Stimulated activated CD4-positive, alpha-beta T cell treated with anti-CD3 and anti-CD28 coated beads, Interleukin-12 subunit alpha, Interleukin-12 subunit beta, amount 100 ng/mL, for 4 hours (primary cell): ENCODE data around the gene WWC1.
"Not testable (repeated sequence)": the region's sequence is repeated elsewhere in the genome, so short reads cannot be mapped to it uniquely, and the experiment has no call there.

Experiments
- DNase-seq: peaks from one replicate; pipeline ENCODE4 v3.0.0-alpha.2; 2020

Gene WWC1

GRCh38 chr5:168415971-168416370, 124.5 kb downstream of the WWC1 start:
- no peak for DNase-seq

- DNase-seq = no peak
Observed at GRCh38 chr5:168417731-168418429, 126.4 kb downstream of the WWC1 start.

GRCh38 chr5:168420461-168420860, 129.0 kb downstream of the WWC1 start:
- DNase-seq = no peak

- no peak for DNase-seq
Observed at GRCh38 chr5:168422431-168422830, 131.0 kb downstream of the WWC1 start.

GRCh38 chr5:168423478-168423877, 132.0 kb downstream of the WWC1 start:
- no peak for DNase-seq

- DNase-seq = no peak
Observed at GRCh38 chr5:168423971-168424370, 132.5 kb downstream of the WWC1 start.

GRCh38 chr5:168424594-168425323, 133.3 kb downstream of the WWC1 start:
- no peak for DNase-seq

- DNase-seq = no peak
Observed at GRCh38 chr5:168426007-168426863, 134.8 kb downstream of the WWC1 start.

- no peak for DNase-seq
Observed at GRCh38 chr5:168426864-168427172, 135.4 kb downstream of the WWC1 start.

GRCh38 chr5:168427224-168427623, 135.8 kb downstream of the WWC1 start:
- no peak for DNase-seq

- no peak for DNase-seq
Observed at GRCh38 chr5:168428552-168428951, 137.1 kb downstream of the WWC1 start.

- DNase-seq = no peak
Observed at GRCh38 chr5:168430296-168430695, 138.9 kb downstream of the WWC1 start.

- no peak for DNase-seq
Observed at GRCh38 chr5:168432903-168433302, 141.5 kb downstream of the WWC1 start.

GRCh38 chr5:168434001-168434400, 142.6 kb downstream of the WWC1 start:
- no peak for DNase-seq

- DNase-seq = no peak
Observed at GRCh38 chr5:168434746-168435321, 143.4 kb downstream of the WWC1 start.

- not testable (repeated sequence) for DNase-seq
Observed at GRCh38 chr5:168435340-168435739, 143.9 kb downstream of the WWC1 start.

GRCh38 chr5:168438349-168438748, 146.9 kb downstream of the WWC1 start:
- DNase-seq = no peak

- no peak for DNase-seq
Observed at GRCh38 chr5:168443533-168443932, 152.1 kb downstream of the WWC1 start.

GRCh38 chr5:168443950-168444700, 152.7 kb downstream of the WWC1 start:
- no peak for DNase-seq

GRCh38 chr5:168446983-168447619, 155.7 kb downstream of the WWC1 start:
- no peak for DNase-seq

GRCh38 chr5:168447808-168448207, 156.4 kb downstream of the WWC1 start:
- no peak for DNase-seq

GRCh38 chr5:168449166-168449565, 157.7 kb downstream of the WWC1 start:
- no peak for DNase-seq
